ENCODE measurements around the gene NAAA. TPM values are rescaled to one million over a fixed set of nuclear protein-coding genes. Genes with fewer than 3 reads are reported as not detected.

Gene NAAA
- total and polyA plus RNA-seq, 9 of the 15 experiments (the other 6 are each of a cell fraction or from before 2014, with no cell fraction given): 1.3 to 7.9 (median 5.9) TPM

DNA sequence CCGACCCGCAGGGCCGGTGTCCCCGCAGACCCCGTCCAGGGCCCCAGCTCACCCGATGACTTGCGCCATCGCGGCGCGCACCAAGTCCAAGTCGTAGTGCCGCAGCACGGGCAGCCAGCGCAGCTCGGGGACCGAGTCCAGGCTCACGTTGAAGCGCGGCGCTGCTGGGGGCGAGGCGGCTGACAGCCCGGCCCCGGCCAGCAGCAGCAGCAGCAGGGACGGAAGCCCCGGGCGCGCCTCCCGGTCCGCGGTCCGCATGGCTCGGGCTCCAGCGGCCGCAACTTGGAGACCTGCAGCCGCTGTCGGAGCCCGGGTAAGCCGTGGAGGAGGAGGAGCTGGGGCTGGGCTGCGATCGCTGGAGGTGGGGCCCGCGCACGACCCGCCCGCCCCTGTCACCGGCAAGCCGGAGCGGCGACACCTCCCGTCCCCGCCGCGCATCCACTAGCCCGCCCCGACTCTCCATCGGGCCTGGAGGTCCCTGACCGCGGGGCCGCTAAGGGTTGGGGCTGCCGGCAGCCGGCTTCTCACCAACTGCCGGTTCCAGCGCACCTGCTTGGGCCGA, at the start of gene NAAA (continued):
- TF ChIP-seq, protein P1, sequence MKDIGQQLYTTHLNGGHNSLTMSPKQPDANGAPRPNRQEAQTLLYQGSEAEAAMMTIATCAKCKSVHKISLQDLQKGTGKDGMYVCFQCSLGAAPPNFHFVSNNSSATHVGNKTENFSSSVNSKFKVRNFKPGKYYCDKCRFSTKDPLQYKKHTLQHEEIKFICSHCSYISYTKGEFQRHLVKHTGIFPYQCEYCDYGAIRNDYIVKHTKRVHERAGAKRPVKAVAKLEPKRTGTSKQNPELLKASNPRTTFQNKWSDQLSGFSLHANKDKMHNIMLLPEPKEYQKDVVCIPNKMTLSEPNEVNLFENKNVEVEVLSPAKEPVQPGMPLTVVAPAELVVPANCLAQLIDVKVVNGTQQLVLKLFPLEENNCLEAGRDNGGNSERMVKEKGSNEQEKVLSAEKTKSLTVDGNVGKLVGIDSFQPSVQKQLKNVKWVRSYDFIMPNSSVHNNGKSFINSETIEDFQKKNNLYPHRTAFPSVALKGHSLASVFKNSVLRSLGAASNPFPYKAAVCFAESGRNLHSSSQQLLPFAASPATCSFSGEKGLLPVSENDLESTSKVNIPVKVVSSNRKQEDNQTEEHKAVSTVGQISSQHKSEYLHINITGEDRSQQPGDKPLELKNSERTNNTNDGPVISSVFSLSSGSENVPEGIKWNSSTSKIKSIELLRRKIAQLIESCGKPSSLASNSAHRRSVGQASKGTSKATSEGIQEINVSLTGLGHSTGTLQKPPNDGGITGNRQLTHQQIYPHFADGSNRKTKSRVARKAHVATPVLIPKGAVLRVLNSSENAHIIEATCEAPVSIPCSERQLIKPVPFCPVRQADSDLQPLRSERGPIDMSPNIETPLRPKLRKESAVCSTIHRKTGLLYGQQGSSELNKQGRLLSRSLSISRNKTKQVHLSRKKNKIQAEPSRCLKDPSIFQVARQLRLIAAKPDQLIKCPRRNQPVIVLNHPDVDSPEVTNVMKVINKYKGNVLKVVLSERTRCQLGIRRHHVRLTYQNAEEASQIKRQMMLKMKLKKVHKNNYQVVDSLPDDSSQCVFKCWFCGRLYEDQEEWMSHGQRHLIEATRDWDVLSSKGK (CRISPR knock-in tag; IDR thresholded peaks at IDR 0.05): no peak
- TF ChIP-seq RNF2 (IDR thresholded peaks at IDR 0.05) (no peak), ZNF668 (CRISPR knock-in tag; IDR thresholded peaks at IDR 0.05) (no peak), TAF1 (IDR thresholded peaks at IDR 0.05; ENCODE audit: control insufficient read depth, extremely low read depth, insufficient read depth, low read length, severe bottlenecking) (peak; percentile 18), SRSF1 (IDR thresholded peaks at IDR 0.05; ENCODE audit: low read depth, low read length) (no peak), BCL6 (CRISPR knock-in tag; IDR thresholded peaks at IDR 0.05) (no peak)
- TF ChIP-seq, protein P2, sequence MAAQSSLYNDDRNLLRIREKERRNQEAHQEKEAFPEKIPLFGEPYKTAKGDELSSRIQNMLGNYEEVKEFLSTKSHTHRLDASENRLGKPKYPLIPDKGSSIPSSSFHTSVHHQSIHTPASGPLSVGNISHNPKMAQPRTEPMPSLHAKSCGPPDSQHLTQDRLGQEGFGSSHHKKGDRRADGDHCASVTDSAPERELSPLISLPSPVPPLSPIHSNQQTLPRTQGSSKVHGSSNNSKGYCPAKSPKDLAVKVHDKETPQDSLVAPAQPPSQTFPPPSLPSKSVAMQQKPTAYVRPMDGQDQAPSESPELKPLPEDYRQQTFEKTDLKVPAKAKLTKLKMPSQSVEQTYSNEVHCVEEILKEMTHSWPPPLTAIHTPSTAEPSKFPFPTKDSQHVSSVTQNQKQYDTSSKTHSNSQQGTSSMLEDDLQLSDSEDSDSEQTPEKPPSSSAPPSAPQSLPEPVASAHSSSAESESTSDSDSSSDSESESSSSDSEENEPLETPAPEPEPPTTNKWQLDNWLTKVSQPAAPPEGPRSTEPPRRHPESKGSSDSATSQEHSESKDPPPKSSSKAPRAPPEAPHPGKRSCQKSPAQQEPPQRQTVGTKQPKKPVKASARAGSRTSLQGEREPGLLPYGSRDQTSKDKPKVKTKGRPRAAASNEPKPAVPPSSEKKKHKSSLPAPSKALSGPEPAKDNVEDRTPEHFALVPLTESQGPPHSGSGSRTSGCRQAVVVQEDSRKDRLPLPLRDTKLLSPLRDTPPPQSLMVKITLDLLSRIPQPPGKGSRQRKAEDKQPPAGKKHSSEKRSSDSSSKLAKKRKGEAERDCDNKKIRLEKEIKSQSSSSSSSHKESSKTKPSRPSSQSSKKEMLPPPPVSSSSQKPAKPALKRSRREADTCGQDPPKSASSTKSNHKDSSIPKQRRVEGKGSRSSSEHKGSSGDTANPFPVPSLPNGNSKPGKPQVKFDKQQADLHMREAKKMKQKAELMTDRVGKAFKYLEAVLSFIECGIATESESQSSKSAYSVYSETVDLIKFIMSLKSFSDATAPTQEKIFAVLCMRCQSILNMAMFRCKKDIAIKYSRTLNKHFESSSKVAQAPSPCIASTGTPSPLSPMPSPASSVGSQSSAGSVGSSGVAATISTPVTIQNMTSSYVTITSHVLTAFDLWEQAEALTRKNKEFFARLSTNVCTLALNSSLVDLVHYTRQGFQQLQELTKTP (IDR thresholded peaks at IDR 0.05; ENCODE audit: low read depth in 1 of 2, partially characterized antibody in 2 of 2): no peak
- TF ChIP-seq, protein P3, sequence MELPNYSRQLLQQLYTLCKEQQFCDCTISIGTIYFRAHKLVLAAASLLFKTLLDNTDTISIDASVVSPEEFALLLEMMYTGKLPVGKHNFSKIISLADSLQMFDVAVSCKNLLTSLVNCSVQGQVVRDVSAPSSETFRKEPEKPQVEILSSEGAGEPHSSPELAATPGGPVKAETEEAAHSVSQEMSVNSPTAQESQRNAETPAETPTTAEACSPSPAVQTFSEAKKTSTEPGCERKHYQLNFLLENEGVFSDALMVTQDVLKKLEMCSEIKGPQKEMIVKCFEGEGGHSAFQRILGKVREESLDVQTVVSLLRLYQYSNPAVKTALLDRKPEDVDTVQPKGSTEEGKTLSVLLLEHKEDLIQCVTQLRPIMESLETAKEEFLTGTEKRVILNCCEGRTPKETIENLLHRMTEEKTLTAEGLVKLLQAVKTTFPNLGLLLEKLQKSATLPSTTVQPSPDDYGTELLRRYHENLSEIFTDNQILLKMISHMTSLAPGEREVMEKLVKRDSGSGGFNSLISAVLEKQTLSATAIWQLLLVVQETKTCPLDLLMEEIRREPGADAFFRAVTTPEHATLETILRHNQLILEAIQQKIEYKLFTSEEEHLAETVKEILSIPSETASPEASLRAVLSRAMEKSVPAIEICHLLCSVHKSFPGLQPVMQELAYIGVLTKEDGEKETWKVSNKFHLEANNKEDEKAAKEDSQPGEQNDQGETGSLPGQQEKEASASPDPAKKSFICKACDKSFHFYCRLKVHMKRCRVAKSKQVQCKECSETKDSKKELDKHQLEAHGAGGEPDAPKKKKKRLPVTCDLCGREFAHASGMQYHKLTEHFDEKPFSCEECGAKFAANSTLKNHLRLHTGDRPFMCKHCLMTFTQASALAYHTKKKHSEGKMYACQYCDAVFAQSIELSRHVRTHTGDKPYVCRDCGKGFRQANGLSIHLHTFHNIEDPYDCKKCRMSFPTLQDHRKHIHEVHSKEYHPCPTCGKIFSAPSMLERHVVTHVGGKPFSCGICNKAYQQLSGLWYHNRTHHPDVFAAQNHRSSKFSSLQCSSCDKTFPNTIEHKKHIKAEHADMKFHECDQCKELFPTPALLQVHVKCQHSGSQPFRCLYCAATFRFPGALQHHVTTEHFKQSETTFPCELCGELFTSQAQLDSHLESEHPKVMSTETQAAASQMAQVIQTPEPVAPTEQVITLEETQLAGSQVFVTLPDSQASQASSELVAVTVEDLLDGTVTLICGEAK (IDR thresholded peaks at IDR 0.05): 0 out of 2 replicates have a peak, but pooled peaks have one; percentile 34
- TF ChIP-seq, protein P3 (CRISPR knock-in tag; IDR thresholded peaks at IDR 0.05): no peak
- TF ChIP-seq, protein P4, sequence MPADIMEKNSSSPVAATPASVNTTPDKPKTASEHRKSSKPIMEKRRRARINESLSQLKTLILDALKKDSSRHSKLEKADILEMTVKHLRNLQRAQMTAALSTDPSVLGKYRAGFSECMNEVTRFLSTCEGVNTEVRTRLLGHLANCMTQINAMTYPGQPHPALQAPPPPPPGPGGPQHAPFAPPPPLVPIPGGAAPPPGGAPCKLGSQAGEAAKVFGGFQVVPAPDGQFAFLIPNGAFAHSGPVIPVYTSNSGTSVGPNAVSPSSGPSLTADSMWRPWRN (IDR thresholded peaks at IDR 0.05; ENCODE audit: low read depth): no peak

Data from K562 (cell line).